GM12801 (cell line): ENCODE data around the gene CDC42BPG.

Source experiments
- CTCF ChIP-seq: IDR thresholded peaks from one replicate; pipeline ENCODE4 v1.5.1; 2011; ENCODE audit warnings: control low read depth; ENCODE audit not compliant: insufficient read length; ENCODE audit errors: extremely low read depth

Gene CDC42BPG

GRCh38 chr11:64888729-64889511 lies 44.5 kb upstream of the CDC42BPG start:
- TF ChIP-seq CTCF = no peak

- TF ChIP-seq CTCF = no peak
Measured at GRCh38 chr11:64888406-64888728, 43.9 kb upstream of the CDC42BPG start.

- no peak for TF ChIP-seq CTCF
Measured at GRCh38 chr11:64887757-64888405, 43.4 kb upstream of the CDC42BPG start.

- TF ChIP-seq CTCF = no peak
Measured at GRCh38 chr11:64887234-64887756, 42.8 kb upstream of the CDC42BPG start.

GRCh38 chr11:64885367-64886286 lies 41.2 kb upstream of the CDC42BPG start:
- no peak for TF ChIP-seq CTCF

- TF ChIP-seq CTCF = no peak
Measured at GRCh38 chr11:64884019-64884418, 39.6 kb upstream of the CDC42BPG start.

GRCh38 chr11:64883575-64883974 lies 39.1 kb upstream of the CDC42BPG start:
- TF ChIP-seq CTCF = no peak
